ENCODE results near the gene ARHGAP26. TPM values are rescaled to one million over a fixed set of nuclear protein-coding genes. Genes with fewer than 3 reads are reported as not detected.

ARHGAP26 gene
- polyA plus RNA-seq, 3 donors, result 26.5 to 56.8 (median 28.7) TPM

GRCh38 chr5:143017541-143017940, 247.4 kb downstream of the ARHGAP26 start:
- H3K27ac Mint-ChIP-seq, result peak overlapping the region in 3 of 7 donors; percentile 62 to 74 (median 62)
- Histone ChIP-seq H2AFZ (ENCODE audit: insufficient read depth, low read depth, low read length, poor library complexity, severe bottlenecking) (no peak overlapping the region), H3K4me3 (replicated peaks in 1 of 3; ENCODE audit: low read depth in 2 of 3, low read length in 3 of 3) (no peak overlapping the region), H3K9me3 (replicated peaks in 1 of 2; ENCODE audit: control insufficient read depth in 1 of 2, insufficient read depth in 1 of 2, low read length in 2 of 2) (no peaks in the 10 kb centered on the region), H3K4me2 (replicated peaks; ENCODE audit: extremely low read depth, low read length, poor library complexity, severe bottlenecking) (no peak overlapping the region), H4K20me1 (ENCODE audit: insufficient read depth, low read length) (peaks cover 12% of the 10 kb centered on the region), H3K27ac (ENCODE audit: low read depth in 1 of 2, low read length in 2 of 2) (no peak overlapping the region), H3K9ac (ENCODE audit: insufficient read depth, low read length, poor library complexity, severe bottlenecking) (no peak overlapping the region), H3K4me1 (ENCODE audit: control insufficient read depth in 1 of 2, insufficient read depth in 2 of 2, low read length in 2 of 2) (no peaks in the 10 kb centered on the region), H3K79me2 (ENCODE audit: insufficient read depth, low read length) (no peaks in the 10 kb centered on the region), H3K27me3 (ENCODE audit: control insufficient read depth in 2 of 2, insufficient read depth in 2 of 2, low read length in 2 of 2) (no peaks in the 10 kb centered on the region), H3K36me3 (replicated peaks in 1 of 2; ENCODE audit: control insufficient read depth in 1 of 2, insufficient read depth in 2 of 2, low read length in 2 of 2) (peaks cover 50 to 88% of the 10 kb centered on the region in 2 donors)
- peaks cover 0 to 2% (median 0%) of the 10 kb centered on the region in 3 donors for H3K27me3 Mint-ChIP-seq (ENCODE audit: low read depth in 3 of 3)
- intact Hi-C loops (cut with micrococcal nuclease), result no loop called here
- no peaks in the 10 kb centered on the region for H3K9me3 Mint-ChIP-seq
- no peak for DNase-seq
- H3K4me3 Mint-ChIP-seq, result no peak overlapping the region
- no peak for TF ChIP-seq CTCF (IDR thresholded peaks at IDR 0.05)
- WGBS (ENCODE audit: insufficient coverage), result no CpG with 5 or more reads among the region's 1 CpG
- H3K4me1 Mint-ChIP-seq, result peaks cover 4% of the 10 kb centered on the region
- peaks cover 79 to 91% of the 10 kb centered on the region in 2 donors for H3K36me3 Mint-ChIP-seq

- peaks cover 4% of the 10 kb centered on the region for H3K4me1 Mint-ChIP-seq
- no peak overlapping the region for H3K4me2 ChIP-seq (replicated peaks; ENCODE audit: extremely low read depth, low read length, poor library complexity, severe bottlenecking)
- no CpG with 5 or more reads among the region's 1 CpG for WGBS (ENCODE audit: insufficient coverage)
- no peak overlapping the region for H3K4me3 Mint-ChIP-seq
- H3K36me3 Mint-ChIP-seq, result peaks cover 83 to 92% of the 10 kb centered on the region in 2 donors
- TF ChIP-seq CTCF (IDR thresholded peaks at IDR 0.05), result no peak
- H3K4me3 ChIP-seq (replicated peaks in 1 of 3; ENCODE audit: low read depth in 2 of 3, low read length in 3 of 3), result no peak overlapping the region
- H3K9ac ChIP-seq (ENCODE audit: insufficient read depth, low read length, poor library complexity, severe bottlenecking), result no peak overlapping the region
- H3K9me3 Mint-ChIP-seq, result no peaks in the 10 kb centered on the region
- peaks cover 50 to 93% of the 10 kb centered on the region in 2 donors for H3K36me3 ChIP-seq (replicated peaks in 1 of 2; ENCODE audit: control insufficient read depth in 1 of 2, insufficient read depth in 2 of 2, low read length in 2 of 2)
- DNase-seq, result no peak
- peak overlapping the region in 3 of 7 donors; percentile 44 to 74 (median 58) for H3K27ac Mint-ChIP-seq
- intact Hi-C loops (cut with micrococcal nuclease), result no loop called here
- no peaks in the 10 kb centered on the region for H3K9me3 ChIP-seq (replicated peaks in 1 of 2; ENCODE audit: control insufficient read depth in 1 of 2, insufficient read depth in 1 of 2, low read length in 2 of 2)
- H3K27me3 Mint-ChIP-seq (ENCODE audit: low read depth in 3 of 3), result peaks cover 0 to 2% (median 0%) of the 10 kb centered on the region in 3 donors
- H4K20me1 ChIP-seq (ENCODE audit: insufficient read depth, low read length), result peaks cover 17% of the 10 kb centered on the region
- H3K27ac ChIP-seq (ENCODE audit: low read depth in 1 of 2, low read length in 2 of 2), result no peak overlapping the region
- no peaks in the 10 kb centered on the region for H3K27me3 ChIP-seq (ENCODE audit: control insufficient read depth in 2 of 2, insufficient read depth in 2 of 2, low read length in 2 of 2)
- no peak overlapping the region for H2AFZ ChIP-seq (ENCODE audit: insufficient read depth, low read depth, low read length, poor library complexity, severe bottlenecking)
- no peaks in the 10 kb centered on the region for H3K79me2 ChIP-seq (ENCODE audit: insufficient read depth, low read length)
- no peaks in the 10 kb centered on the region for H3K4me1 ChIP-seq (ENCODE audit: control insufficient read depth in 1 of 2, insufficient read depth in 2 of 2, low read length in 2 of 2)
Observed at GRCh38 chr5:143017992-143018391, 247.8 kb downstream of the ARHGAP26 start.
